Nephron (organoid): ENCODE data around the gene OTOP3.

ENCODE experiments used
- H3K27ac Mint-ChIP-seq, 3 experiments: 2 replicates each; pipeline ENCODE4 v1.8.0; 2020; ENCODE audit warnings: mixed read lengths in 3 of 3, mild to moderate bottlenecking in 2 of 3, moderate library complexity in 1 of 3
- H3K27me3 Mint-ChIP-seq: 2 replicates; pipeline ENCODE4 v1.8.0; 2021; ENCODE audit warnings: low read depth, mild to moderate bottlenecking, moderate library complexity, mixed read lengths
- H3K36me3 Mint-ChIP-seq: 2 replicates; pipeline ENCODE4 v1.8.0; 2020; ENCODE audit warnings: low read depth, mixed read lengths
- H3K4me1 Mint-ChIP-seq: 2 replicates; pipeline ENCODE4 v1.8.0; 2020; ENCODE audit warnings: mixed read lengths
- H3K4me3 Mint-ChIP-seq, 3 experiments: 2 replicates each; pipeline ENCODE4 v1.8.0; 2020; ENCODE audit warnings: mild to moderate bottlenecking in 3 of 3, mixed read lengths in 3 of 3, moderate library complexity in 2 of 3
- H3K9me3 Mint-ChIP-seq: 2 replicates; pipeline ENCODE4 v1.8.0; 2020; ENCODE audit warnings: mixed read lengths
- TF ChIP-seq, protein P1 (sequence below), 3 experiments: fragments of 200-600 bp; sonication (generic); IDR thresholded peaks; one replicate each; pipeline ENCODE4 v1.5.0; 2021; ENCODE audit warnings: antibody characterized with exemption in 3 of 3; ENCODE audit not compliant: unreplicated experiment in 3 of 3

The OTOP3 gene

DNA sequence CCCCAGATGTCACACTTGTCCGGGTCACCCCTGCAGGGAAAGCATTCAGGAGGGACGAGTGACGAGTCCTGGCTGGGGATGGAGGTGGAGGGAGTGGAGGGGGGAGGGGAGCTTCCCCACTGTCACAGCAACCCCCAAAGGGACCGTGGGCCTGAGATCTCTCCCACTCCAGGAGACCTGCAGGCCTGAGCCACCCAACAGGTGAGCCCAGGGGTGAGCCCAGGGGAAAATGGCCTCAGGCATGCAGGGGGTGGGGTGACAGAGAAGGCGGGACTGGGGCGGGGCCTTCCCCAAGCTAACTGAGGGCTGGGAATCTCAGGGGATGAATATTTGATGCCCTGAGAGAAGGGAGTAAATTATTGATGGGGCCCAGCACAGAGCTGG is 15.1 kb upstream of the OTOP3 start:
- TF ChIP-seq, protein P1, sequence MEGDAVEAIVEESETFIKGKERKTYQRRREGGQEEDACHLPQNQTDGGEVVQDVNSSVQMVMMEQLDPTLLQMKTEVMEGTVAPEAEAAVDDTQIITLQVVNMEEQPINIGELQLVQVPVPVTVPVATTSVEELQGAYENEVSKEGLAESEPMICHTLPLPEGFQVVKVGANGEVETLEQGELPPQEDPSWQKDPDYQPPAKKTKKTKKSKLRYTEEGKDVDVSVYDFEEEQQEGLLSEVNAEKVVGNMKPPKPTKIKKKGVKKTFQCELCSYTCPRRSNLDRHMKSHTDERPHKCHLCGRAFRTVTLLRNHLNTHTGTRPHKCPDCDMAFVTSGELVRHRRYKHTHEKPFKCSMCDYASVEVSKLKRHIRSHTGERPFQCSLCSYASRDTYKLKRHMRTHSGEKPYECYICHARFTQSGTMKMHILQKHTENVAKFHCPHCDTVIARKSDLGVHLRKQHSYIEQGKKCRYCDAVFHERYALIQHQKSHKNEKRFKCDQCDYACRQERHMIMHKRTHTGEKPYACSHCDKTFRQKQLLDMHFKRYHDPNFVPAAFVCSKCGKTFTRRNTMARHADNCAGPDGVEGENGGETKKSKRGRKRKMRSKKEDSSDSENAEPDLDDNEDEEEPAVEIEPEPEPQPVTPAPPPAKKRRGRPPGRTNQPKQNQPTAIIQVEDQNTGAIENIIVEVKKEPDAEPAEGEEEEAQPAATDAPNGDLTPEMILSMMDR (IDR thresholded peaks at IDR 0.05; ENCODE audit: unreplicated experiment in 3 of 3): no peak

DNA sequence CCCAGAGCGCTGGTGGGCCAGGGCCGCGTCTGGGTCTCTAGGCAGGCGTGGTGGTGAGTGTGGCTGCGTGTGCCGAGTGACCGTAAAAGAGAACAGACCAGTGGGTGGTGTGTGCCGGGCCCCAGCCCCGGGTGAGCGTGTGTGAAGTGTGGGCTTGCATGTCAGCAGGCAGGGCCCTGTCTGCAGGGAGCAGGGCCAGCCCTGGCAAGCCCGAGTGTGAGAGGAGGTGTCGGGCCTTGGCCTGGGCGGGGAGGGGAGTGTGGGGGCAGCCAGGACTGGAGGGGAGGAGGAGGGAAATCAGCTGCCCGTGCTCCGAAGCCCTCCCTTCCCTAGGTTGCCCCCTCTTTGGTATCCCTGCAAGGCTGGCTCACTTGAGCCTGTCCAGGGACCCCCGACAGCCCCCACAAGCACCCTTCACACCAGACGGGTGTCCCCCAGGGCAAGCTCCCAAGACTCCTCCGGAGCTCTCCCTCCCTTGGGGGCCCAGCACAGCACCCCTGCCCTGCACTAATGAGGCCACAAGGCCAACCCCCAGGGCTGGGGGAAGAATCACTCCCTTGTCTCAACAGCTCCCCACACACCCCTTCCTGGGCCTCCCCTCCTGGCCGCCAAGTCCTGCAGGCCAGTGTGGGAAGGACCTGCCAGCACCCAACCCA is 14.5 kb upstream of the OTOP3 start:
- Mint-ChIP-seq H3K9me3 (no peaks in the 10 kb centered on the region), H3K27ac (peak overlapping the region in 1 of 3 experiments; percentile 62), H3K36me3 (no peaks in the 10 kb centered on the region), H3K27me3 (peaks cover 74% of the 10 kb centered on the region), H3K4me3 (peak overlapping the region; percentile 55 to 71 (median 60)), H3K4me1 (no peaks in the 10 kb centered on the region)
- TF ChIP-seq, protein P1 (IDR thresholded peaks at IDR 0.05; ENCODE audit: unreplicated experiment in 3 of 3): no peak

More for the DNA sequence above, 15.1 kb upstream of the OTOP3 start:
- peak overlapping the region; percentile 55 to 71 (median 60) for H3K4me3 Mint-ChIP-seq
- no peaks in the 10 kb centered on the region for H3K4me1 Mint-ChIP-seq
- H3K36me3 Mint-ChIP-seq: no peaks in the 10 kb centered on the region
- no peaks in the 10 kb centered on the region for H3K9me3 Mint-ChIP-seq
- H3K27ac Mint-ChIP-seq: peak overlapping the region in 1 of 3 experiments; percentile 62
- peaks cover 69% of the 10 kb centered on the region for H3K27me3 Mint-ChIP-seq

GRCh38 chr17:74921769-74922168 is 13.9 kb upstream of the OTOP3 start:
- H3K4me3 Mint-ChIP-seq: no peak overlapping the region
- no peak overlapping the region for H3K27ac Mint-ChIP-seq
- H3K27me3 Mint-ChIP-seq: peaks cover 76% of the 10 kb centered on the region
- H3K9me3 Mint-ChIP-seq: no peaks in the 10 kb centered on the region
- no peaks in the 10 kb centered on the region for H3K36me3 Mint-ChIP-seq
- TF ChIP-seq, protein P1 (IDR thresholded peaks at IDR 0.05; ENCODE audit: unreplicated experiment in 3 of 3): no peak
- no peaks in the 10 kb centered on the region for H3K4me1 Mint-ChIP-seq

DNA sequence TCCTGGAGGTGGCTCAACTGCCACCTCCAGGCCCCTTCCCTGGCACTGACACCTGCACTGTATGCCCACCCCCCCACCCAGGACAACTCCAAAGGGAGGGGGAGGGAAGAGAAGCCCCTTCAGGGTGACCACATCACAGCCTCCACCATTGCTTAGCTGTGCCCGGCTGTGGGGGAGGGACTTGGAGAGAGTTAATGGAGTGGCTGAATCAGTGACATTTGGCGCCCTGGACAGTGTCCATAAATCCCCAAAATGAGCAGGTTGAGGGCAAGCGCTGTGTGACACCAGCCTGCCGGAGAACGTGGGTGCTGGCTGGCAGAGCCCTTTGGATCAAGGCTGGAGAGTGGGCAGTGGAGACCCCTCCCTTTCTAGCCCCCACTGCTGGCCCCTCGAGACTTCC is 13.5 kb upstream of the OTOP3 start:
- TF ChIP-seq, protein P1 (IDR thresholded peaks at IDR 0.05; ENCODE audit: unreplicated experiment in 3 of 3): no peak
- no peaks in the 10 kb centered on the region for H3K36me3 Mint-ChIP-seq
- H3K27ac Mint-ChIP-seq: no peak overlapping the region
- H3K4me3 Mint-ChIP-seq: peak overlapping the region; percentile 61 to 74 (median 72)
- H3K9me3 Mint-ChIP-seq: no peaks in the 10 kb centered on the region
- H3K27me3 Mint-ChIP-seq: peaks cover 77% of the 10 kb centered on the region
- no peaks in the 10 kb centered on the region for H3K4me1 Mint-ChIP-seq

GRCh38 chr17:74922694-74923537 is 12.8 kb upstream of the OTOP3 start, which contains the start of gene USH1G:
Gene USH1G, minus strand, starts transcription at chr17:74923255. Its CDS starts 182 bp downstream, at chr17:74923073.
- no peaks in the 10 kb centered on the region for H3K36me3 Mint-ChIP-seq
- no peaks in the 10 kb centered on the region for H3K4me1 Mint-ChIP-seq
- H3K4me3 Mint-ChIP-seq: peak within 1 kb of the TSS; percentile 61 to 74 (median 72)
- H3K27me3 Mint-ChIP-seq: peaks cover 82% of the 10 kb centered on the region
- H3K9me3 Mint-ChIP-seq: no peaks in the 10 kb centered on the region
- no peak within 1 kb of the TSS for H3K27ac Mint-ChIP-seq
- TF ChIP-seq, protein P1 (IDR thresholded peaks at IDR 0.05; ENCODE audit: unreplicated experiment in 3 of 3): no peak
